H1 (cell line): ENCODE data around the gene NHLH2. TPM values are rescaled to one million over a fixed set of nuclear protein-coding genes. Genes with fewer than 3 reads are reported as not detected.

ENCODE experiments used
- CHD1 ChIP-seq: IDR thresholded peaks from 2 replicates; pipeline ENCODE4 v1.6.1; 2012; ENCODE audit warnings: low read depth, low read length, improper control_type of control experiment
- CHD2 ChIP-seq: IDR thresholded peaks from 2 replicates; pipeline ENCODE4 v1.6.1; 2012; ENCODE audit warnings: low read length, improper control_type of control experiment
- EGR1 ChIP-seq: IDR thresholded peaks from 2 replicates; pipeline ENCODE4 v1.6.1; 2011; ENCODE audit warnings: low read depth, low read length, borderline replicate concordance
- GTF2F1 ChIP-seq: IDR thresholded peaks from 2 replicates; pipeline ENCODE4 v1.6.1; 2012; ENCODE audit warnings: low read depth, low read length, improper control_type of control experiment, borderline replicate concordance
- PHF8 ChIP-seq: fragments of 200-600 bp; sonication (generic); conservative IDR thresholded peaks from 2 replicates; pipeline ENCODE4 v1.7.1; 2012; ENCODE audit warnings: low read depth, mild to moderate bottlenecking, inconsistent platforms, low read length, moderate library complexity
- RXRA ChIP-seq: IDR thresholded peaks from 2 replicates; pipeline ENCODE4 v1.6.1; 2011; ENCODE audit warnings: low read depth, mild to moderate bottlenecking, low read length, moderate library complexity; ENCODE audit not compliant: insufficient read depth
- polyA plus RNA-seq, 7 experiments: library from polyadenylated mRNA; depleted of rRNA in 3 of 7; stranded (reverse) in 5 of 7; unstranded in 2 of 7; fragments of >200 nt in 5 of 7; fragments of 200-250 nt in 2 of 7; gene quantifications; 1 replicate in 5 of 7; 2 replicates in 1 of 7; 4 replicates in 1 of 7; pipeline versions ENCODE4 v1.2.1 to v1.2.3, GENCODE V29; 2011 to 2013; ENCODE audit warnings: missing spikeins in 2 of 7, mixed read lengths in 2 of 7
- total RNA-seq: library from RNA; stranded (reverse); fragmentation: NEBNext Ultra II Directional; extraction: Animal tissue kit (Norgen Biotek cat#: 25700); gene quantifications from 2 replicates; pipeline ENCODE4 v1.2.1, GENCODE V29; 2021
- TF ChIP-seq, protein P1 (sequence below): fragments of 300-600 bp; sonication (generic); IDR thresholded peaks from 2 replicates; pipeline ENCODE4 v1.7.1; 2012; ENCODE audit warnings: low read length, moderate library complexity, mild to moderate bottlenecking, inconsistent platforms; ENCODE audit not compliant: insufficient replicate concordance
- TF ChIP-seq, protein P2 (sequence below): IDR thresholded peaks from 2 replicates; pipeline ENCODE4 v1.6.1; 2012; ENCODE audit warnings: low read length, inconsistent platforms

NHLH2 gene
- total and polyA plus RNA-seq, 2 of the 8 experiments (the other 6 are each of a cell fraction or from before 2014, with no cell fraction given): 0.92 to 1.1 TPM

DNA sequence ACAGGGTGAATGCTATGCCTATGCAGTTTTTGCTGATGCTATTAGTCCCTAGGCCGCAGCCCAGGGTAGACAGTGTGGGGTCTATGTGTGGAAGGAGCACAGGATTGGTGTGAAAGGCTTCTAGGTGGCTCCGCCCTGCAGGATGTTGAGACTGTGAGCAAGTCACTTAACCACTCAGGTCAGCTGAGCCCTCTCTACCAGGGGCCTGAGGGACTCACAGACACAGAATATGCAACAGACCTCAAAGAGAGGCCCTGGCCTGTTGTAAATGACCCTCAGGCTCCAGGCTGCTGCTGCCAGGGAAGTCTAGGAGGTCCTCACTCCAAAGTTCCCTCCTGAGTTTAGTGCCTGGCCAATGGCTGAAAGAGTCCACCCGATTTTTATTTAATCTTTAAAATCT lies 11.0 kb downstream of the NHLH2 start (continued):
- TF ChIP-seq, protein P1, sequence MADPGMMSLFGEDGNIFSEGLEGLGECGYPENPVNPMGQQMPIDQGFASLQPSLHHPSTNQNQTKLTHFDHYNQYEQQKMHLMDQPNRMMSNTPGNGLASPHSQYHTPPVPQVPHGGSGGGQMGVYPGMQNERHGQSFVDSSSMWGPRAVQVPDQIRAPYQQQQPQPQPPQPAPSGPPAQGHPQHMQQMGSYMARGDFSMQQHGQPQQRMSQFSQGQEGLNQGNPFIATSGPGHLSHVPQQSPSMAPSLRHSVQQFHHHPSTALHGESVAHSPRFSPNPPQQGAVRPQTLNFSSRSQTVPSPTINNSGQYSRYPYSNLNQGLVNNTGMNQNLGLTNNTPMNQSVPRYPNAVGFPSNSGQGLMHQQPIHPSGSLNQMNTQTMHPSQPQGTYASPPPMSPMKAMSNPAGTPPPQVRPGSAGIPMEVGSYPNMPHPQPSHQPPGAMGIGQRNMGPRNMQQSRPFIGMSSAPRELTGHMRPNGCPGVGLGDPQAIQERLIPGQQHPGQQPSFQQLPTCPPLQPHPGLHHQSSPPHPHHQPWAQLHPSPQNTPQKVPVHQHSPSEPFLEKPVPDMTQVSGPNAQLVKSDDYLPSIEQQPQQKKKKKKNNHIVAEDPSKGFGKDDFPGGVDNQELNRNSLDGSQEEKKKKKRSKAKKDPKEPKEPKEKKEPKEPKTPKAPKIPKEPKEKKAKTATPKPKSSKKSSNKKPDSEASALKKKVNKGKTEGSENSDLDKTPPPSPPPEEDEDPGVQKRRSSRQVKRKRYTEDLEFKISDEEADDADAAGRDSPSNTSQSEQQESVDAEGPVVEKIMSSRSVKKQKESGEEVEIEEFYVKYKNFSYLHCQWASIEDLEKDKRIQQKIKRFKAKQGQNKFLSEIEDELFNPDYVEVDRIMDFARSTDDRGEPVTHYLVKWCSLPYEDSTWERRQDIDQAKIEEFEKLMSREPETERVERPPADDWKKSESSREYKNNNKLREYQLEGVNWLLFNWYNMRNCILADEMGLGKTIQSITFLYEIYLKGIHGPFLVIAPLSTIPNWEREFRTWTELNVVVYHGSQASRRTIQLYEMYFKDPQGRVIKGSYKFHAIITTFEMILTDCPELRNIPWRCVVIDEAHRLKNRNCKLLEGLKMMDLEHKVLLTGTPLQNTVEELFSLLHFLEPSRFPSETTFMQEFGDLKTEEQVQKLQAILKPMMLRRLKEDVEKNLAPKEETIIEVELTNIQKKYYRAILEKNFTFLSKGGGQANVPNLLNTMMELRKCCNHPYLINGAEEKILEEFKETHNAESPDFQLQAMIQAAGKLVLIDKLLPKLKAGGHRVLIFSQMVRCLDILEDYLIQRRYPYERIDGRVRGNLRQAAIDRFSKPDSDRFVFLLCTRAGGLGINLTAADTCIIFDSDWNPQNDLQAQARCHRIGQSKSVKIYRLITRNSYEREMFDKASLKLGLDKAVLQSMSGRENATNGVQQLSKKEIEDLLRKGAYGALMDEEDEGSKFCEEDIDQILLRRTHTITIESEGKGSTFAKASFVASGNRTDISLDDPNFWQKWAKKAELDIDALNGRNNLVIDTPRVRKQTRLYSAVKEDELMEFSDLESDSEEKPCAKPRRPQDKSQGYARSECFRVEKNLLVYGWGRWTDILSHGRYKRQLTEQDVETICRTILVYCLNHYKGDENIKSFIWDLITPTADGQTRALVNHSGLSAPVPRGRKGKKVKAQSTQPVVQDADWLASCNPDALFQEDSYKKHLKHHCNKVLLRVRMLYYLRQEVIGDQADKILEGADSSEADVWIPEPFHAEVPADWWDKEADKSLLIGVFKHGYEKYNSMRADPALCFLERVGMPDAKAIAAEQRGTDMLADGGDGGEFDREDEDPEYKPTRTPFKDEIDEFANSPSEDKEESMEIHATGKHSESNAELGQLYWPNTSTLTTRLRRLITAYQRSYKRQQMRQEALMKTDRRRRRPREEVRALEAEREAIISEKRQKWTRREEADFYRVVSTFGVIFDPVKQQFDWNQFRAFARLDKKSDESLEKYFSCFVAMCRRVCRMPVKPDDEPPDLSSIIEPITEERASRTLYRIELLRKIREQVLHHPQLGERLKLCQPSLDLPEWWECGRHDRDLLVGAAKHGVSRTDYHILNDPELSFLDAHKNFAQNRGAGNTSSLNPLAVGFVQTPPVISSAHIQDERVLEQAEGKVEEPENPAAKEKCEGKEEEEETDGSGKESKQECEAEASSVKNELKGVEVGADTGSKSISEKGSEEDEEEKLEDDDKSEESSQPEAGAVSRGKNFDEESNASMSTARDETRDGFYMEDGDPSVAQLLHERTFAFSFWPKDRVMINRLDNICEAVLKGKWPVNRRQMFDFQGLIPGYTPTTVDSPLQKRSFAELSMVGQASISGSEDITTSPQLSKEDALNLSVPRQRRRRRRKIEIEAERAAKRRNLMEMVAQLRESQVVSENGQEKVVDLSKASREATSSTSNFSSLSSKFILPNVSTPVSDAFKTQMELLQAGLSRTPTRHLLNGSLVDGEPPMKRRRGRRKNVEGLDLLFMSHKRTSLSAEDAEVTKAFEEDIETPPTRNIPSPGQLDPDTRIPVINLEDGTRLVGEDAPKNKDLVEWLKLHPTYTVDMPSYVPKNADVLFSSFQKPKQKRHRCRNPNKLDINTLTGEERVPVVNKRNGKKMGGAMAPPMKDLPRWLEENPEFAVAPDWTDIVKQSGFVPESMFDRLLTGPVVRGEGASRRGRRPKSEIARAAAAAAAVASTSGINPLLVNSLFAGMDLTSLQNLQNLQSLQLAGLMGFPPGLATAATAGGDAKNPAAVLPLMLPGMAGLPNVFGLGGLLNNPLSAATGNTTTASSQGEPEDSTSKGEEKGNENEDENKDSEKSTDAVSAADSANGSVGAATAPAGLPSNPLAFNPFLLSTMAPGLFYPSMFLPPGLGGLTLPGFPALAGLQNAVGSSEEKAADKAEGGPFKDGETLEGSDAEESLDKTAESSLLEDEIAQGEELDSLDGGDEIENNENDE: no peak
- TF ChIP-seq, protein P2, sequence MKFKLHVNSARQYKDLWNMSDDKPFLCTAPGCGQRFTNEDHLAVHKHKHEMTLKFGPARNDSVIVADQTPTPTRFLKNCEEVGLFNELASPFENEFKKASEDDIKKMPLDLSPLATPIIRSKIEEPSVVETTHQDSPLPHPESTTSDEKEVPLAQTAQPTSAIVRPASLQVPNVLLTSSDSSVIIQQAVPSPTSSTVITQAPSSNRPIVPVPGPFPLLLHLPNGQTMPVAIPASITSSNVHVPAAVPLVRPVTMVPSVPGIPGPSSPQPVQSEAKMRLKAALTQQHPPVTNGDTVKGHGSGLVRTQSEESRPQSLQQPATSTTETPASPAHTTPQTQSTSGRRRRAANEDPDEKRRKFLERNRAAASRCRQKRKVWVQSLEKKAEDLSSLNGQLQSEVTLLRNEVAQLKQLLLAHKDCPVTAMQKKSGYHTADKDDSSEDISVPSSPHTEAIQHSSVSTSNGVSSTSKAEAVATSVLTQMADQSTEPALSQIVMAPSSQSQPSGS: no peak
- TF ChIP-seq CHD2 (no peak), PHF8 (no peak), GTF2F1 (no peak), EGR1 (no peak), RXRA (no peak), CHD1 (no peak)
